Testis (tissue), 2 donors: ENCODE results near the gene MEGF9.

Experiments used
- POLR2A ChIP-seq: fragments of 450-650 bp; IDR thresholded peaks from one replicate; pipeline ENCODE4 v1.6.1; 2017; ENCODE audit warnings: antibody characterized with exemption, mild to moderate bottlenecking, moderate library complexity
- TF ChIP-seq, protein P1 (sequence below), 3 experiments: fragments of 450-650 bp in 2 of 3; fragments of 200-600 bp in 1 of 3; sonication (generic) in 1 of 3; IDR thresholded peaks; one replicate each; pipeline ENCODE4 v1.5.1; 2016 to 2019; ENCODE audit warnings: antibody characterized with exemption in 3 of 3, mild to moderate bottlenecking in 2 of 3, moderate library complexity in 1 of 3

- TF ChIP-seq, protein P1, sequence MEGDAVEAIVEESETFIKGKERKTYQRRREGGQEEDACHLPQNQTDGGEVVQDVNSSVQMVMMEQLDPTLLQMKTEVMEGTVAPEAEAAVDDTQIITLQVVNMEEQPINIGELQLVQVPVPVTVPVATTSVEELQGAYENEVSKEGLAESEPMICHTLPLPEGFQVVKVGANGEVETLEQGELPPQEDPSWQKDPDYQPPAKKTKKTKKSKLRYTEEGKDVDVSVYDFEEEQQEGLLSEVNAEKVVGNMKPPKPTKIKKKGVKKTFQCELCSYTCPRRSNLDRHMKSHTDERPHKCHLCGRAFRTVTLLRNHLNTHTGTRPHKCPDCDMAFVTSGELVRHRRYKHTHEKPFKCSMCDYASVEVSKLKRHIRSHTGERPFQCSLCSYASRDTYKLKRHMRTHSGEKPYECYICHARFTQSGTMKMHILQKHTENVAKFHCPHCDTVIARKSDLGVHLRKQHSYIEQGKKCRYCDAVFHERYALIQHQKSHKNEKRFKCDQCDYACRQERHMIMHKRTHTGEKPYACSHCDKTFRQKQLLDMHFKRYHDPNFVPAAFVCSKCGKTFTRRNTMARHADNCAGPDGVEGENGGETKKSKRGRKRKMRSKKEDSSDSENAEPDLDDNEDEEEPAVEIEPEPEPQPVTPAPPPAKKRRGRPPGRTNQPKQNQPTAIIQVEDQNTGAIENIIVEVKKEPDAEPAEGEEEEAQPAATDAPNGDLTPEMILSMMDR (IDR thresholded peaks at IDR 0.05) = no peak
- no peak for TF ChIP-seq POLR2A
These were observed 139.8 kb downstream of the MEGF9 start for GRCh38 chr9:120574473-120574872.
